GM18502 (cell line): ENCODE measurements around the gene VWA5A.

Experiments
- ATAC-seq: cut with Tn5 transposase; IDR thresholded peaks from one replicate; pipeline ENCODE4 v1.9.1; 2021; ENCODE audit warnings: mild to moderate bottlenecking; ENCODE audit not compliant: unreplicated experiment, poor library complexity

The VWA5A gene

GRCh38 chr11:124114942-124115781, at the start of gene VWA5A:
Gene VWA5A, plus strand, starts transcription at chr11:124115450. Its CDS starts 2,062 bp downstream, at chr11:124117512.
- peak; percentile 100 for ATAC-seq

- ATAC-seq, result no peak
Measured at GRCh38 chr11:124068601-124069110, 46.6 kb upstream of the VWA5A start.

GRCh38 chr11:124069429-124070401, 45.5 kb upstream of the VWA5A start:
- peak; percentile 80 for ATAC-seq

- ATAC-seq, result peak; percentile 88
Measured at GRCh38 chr11:124070915-124071622, 44.2 kb upstream of the VWA5A start.

GRCh38 chr11:124071623-124071948, 43.7 kb upstream of the VWA5A start:
- no peak for ATAC-seq

GRCh38 chr11:124072147-124072546, 43.1 kb upstream of the VWA5A start:
- ATAC-seq, result no peak

- no peak for ATAC-seq
Measured at GRCh38 chr11:124074554-124074953, 40.7 kb upstream of the VWA5A start.

GRCh38 chr11:124075492-124075840, 39.8 kb upstream of the VWA5A start:
- ATAC-seq, result no peak

GRCh38 chr11:124075841-124076651, 39.2 kb upstream of the VWA5A start:
- ATAC-seq, result peak; percentile 76

- no peak for ATAC-seq
Measured at GRCh38 chr11:124077266-124077665, 38.0 kb upstream of the VWA5A start.

- ATAC-seq, result no peak
Measured at GRCh38 chr11:124078591-124078990, 36.7 kb upstream of the VWA5A start.

GRCh38 chr11:124079631-124080326, 35.5 kb upstream of the VWA5A start:
- no peak for ATAC-seq

GRCh38 chr11:124080327-124081001, 34.8 kb upstream of the VWA5A start:
- ATAC-seq, result no peak

- no peak for ATAC-seq
Measured at GRCh38 chr11:124081483-124081882, 33.8 kb upstream of the VWA5A start.

GRCh38 chr11:124082371-124082770, 32.9 kb upstream of the VWA5A start:
- ATAC-seq, result no peak

- ATAC-seq, result no peak
Measured at GRCh38 chr11:124085583-124085982, 29.7 kb upstream of the VWA5A start.

GRCh38 chr11:124085997-124086846, 29.0 kb upstream of the VWA5A start:
- no peak for ATAC-seq

- ATAC-seq, result no peak
Measured at GRCh38 chr11:124090996-124091395, 24.3 kb upstream of the VWA5A start.
